Stimulated activated CD4-positive, alpha-beta T cell treated with anti-CD3 and anti-CD28 coated beads, TNF-alpha, amount 100 ng/mL, for 24 hours (primary cell): ENCODE data around the gene AAMP.

Source experiments
- DNase-seq, 3 experiments: peaks; one replicate each; pipeline ENCODE4 v3.0.0-alpha.2; 2020; ENCODE audit warnings: low read depth in 3 of 3

The AAMP gene

DNA sequence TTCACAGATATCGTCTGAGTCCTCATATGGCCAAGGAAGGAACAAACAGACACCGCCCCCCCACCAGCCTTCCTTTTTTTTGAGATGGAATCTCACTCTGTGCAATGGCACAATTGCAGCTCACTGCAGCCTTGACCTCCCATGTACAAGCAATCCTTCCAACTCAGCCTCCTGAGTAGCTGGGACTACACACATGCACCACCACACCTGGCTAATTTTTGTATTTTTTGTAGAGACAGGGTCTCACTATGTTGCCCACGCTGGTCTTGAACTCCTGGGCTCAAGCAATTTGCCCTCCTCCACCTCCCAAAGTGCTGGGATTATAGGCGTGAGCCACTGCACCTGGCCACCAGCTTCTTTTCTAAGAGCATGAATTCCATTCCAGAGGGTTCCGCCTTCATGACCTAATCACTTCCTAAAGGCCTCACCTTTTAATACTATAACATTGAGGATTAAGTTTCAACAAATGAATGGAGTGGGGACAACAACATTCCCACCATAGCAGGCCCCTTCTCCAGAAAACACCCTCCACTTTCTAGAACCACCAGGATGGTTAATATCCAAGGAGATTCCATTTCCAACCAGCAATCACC is 24.6 kb upstream of the AAMP start:
- no peak for DNase-seq

GRCh38 chr2:218293715-218294429 is 23.9 kb upstream of the AAMP start:
- no peak for DNase-seq

DNA sequence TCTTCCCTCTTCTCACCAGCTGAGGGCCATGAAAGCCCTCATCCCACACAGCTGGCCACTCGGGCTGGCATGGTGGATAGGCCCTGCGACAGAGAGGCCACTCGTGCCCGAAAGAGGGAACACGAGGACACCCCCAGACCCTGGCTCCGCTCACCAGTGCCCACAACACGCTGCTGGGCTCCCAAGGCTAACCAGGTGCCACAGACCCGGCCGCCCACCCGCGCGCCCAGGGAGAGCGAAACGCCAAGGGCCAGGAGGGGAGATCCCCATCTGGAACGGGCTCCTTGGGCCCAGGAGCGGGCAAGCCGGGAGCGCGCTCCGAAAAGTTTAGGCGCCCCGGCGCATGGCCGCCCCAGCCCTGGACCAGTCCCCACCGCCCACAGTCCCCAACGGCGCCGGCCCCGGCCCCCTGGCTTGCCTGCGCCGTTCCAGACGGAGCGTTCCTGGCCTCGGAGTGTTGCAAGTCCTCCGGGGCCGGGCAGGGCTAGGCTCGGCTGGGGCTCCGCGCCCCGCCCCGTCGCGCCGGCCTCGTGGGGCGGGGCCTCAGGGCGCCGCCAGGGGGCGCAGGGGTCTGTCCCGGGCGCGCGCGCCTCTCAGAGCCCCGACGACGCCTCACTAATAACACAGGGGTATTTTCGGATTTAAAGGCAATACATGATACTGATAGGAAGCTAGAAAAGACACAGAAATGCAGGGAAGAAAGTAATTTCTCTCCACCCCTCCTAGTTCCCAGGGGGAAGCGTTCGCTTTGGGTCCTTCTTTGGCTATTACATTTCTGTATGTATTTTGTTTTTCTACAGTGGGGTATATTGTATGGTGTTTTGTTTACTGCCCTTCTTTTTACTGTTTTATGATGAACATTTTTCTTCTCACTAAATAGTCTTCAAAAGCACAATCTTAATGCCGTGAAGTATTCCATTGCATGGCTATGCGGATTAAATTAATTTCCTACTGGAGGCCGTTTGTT is 22.4 kb upstream of the AAMP start, which contains the start of gene TMBIM1:
TSS of gene TMBIM1 (minus strand) at position 456 of the 967 bp plus-strand sequence. CDS start 10,362 bp downstream, outside the sequence.
- peak; percentile 58 to 73 (median 61) for DNase-seq

DNA sequence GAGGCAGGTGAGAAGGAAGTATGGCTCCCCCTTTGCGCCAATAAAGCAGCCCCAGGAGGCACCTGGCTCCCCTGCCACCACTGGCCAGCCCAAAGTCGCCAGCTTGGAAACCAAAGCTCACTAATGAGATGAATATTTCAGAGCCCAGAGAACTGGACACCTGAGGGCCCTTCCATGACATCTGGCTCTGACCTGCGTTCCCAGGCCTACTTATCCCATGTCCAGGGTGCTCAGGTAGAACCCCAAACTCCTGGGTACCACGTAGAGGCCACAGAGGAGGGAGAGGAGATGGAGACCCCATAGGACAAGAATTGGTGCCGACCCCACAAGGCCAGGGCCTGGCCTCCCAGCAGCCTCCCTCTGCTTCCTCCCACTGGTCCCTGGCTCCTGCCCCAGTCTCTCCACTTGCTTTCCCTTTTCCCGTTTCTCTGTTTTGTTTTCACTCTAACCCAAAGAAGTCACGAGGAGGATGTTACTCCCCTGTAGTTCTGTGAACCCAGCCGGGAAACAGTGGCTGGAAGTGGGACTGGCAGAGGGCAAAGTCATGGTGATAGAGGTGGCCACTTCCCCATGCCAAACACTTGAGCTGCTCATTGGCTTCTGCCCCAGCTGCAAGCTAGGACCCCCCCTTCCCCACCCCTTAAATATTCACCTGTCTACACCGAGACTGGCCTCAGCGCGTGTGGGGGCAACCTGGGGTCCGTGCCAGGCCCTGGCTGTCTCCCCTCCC is 21.5 kb upstream of the AAMP start:
- DNase-seq = no peak

DNA sequence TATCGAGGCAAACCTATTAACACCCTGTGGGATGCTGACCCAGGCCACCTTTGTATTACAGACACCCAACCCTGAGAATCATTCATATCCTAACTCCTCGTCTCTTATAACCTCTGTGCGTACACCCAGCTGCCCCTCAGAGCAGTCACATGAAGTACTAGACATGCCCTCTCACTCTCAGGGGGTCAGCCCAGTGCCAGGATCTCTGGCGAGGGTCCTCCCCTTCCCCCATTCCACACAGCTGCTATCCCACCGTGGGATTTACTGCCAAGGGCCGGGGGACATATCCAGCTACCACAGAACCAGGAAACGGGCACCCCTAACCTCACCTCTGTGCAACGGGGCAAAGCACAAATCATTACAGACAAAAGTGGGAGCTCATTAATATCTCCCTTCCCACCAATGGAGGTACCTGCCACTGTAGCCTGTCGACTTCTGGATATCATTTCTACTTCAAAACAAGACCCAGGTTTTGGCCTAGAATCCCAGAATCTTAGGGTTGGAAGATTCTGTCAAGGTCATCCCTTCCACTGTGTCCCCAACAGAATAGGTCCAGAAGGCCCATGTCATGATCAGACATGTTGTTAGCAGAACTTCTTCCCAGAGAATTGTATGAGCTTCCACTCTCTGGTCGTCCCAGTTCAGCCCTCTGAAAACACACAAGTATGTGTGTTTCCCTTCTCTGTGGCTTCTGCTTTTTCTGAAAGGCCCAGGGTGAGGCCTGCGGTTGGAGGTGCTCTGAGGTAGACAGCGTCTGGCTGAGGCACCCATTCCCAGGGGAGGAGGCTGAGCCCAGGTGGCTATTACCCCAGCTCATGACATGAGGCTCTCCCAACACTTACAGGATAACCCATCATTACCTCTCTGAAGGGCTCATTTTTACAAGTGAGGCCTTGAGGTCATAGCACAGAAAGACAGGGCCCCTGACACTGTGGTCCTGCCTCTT is 20.7 kb upstream of the AAMP start:
- peak in 1 of 3 experiments; percentile 40 for DNase-seq

DNA sequence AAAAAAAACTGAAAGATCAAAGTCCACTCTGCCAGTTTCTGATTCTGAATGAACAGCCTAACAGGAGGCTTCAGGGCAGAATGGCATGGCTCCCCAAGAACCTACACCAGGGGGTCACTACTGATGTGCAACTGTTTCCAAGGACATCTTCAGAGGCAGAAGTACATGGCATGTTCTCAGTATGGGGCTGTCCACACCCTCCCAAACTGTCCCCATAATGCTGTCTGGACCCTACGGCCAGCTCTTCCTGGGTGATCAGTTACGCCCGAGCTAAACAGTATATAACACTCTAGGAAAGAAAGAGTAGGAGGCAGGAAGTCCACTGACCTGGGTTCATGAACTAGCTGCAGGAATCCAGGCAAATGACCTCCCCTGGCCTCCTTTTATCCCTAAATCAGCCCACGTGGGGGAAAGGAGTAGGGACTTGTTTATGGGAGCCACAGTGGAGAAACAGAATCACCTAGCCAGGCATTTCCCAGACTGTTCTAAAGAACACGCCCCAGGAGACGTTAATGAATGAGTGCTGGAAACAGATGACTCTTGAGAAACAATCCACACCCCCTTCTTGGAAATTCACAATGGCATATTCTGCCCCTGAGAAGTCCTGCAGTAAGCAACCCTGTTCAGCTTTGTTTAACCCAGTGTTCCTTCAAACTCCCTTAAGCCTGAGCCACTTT is 19.8 kb upstream of the AAMP start:
- DNase-seq = no peak

DNA sequence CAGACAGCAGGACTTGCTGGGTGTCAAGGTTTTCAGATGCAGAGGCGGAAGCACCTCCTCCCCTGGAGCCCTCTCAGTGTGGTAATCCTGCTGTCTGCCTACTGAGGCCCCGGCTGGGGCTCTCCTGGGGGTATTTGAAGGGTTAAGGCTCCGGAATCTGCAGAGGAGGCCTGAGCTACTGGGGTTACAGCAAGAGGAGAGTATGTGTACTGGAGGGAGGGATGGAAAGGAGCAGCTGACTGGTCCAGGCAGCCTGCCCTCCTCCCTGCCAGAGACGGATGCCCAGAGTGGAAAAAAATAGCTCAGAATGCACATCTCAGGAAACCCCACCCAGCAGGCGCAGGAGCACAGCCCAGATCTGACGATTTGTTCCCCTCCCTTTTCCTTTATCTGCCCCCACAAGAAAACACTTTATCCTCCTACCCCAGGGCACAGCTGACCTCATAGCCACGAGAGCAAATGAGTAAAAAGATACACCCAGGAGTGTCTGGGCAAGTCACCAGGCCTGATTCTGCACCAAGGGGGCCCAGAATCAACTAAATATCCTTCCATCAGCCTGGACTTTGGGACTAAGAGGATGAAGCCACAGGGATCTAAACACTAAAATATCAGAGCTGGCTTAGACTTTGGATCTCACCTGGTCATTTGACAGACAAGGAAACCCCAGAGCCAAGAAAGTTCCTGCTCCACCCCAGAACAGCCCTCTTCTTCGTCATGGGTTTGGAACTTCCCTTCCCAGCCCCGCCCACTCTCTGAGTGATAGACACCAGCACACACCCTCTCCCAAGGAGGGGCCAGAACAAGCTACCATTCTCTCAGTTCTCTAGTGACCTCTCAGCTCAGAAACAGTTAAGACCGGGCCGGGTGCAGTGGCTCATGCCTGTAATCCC is 16.9 kb upstream of the AAMP start:
- DNase-seq = peak; percentile 55 to 76 (median 71)

DNA sequence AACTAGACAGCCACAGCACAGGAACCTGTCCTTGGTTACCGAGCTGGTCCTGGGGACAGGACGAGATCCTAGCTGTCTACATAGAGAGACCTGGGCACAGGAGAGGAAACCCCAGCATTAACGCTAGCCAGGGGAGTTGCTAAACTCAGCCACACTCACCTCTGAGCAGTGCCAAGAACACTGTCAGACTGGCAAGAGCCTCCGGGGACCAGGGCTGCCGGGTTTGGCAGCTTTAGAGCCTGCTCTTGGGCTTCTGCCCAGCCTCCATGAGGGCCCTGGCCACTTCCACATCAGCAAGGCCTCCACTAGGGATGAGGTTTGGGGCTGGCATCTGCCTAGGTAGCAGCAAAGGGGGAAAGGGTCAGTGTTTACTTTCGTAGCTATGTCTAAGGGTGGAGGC is 15.7 kb upstream of the AAMP start:
- DNase-seq = no peak

GRCh38 chr2:218284106-218284811 is 14.3 kb upstream of the AAMP start:
- peak; percentile 34 to 63 (median 47) for DNase-seq

DNA sequence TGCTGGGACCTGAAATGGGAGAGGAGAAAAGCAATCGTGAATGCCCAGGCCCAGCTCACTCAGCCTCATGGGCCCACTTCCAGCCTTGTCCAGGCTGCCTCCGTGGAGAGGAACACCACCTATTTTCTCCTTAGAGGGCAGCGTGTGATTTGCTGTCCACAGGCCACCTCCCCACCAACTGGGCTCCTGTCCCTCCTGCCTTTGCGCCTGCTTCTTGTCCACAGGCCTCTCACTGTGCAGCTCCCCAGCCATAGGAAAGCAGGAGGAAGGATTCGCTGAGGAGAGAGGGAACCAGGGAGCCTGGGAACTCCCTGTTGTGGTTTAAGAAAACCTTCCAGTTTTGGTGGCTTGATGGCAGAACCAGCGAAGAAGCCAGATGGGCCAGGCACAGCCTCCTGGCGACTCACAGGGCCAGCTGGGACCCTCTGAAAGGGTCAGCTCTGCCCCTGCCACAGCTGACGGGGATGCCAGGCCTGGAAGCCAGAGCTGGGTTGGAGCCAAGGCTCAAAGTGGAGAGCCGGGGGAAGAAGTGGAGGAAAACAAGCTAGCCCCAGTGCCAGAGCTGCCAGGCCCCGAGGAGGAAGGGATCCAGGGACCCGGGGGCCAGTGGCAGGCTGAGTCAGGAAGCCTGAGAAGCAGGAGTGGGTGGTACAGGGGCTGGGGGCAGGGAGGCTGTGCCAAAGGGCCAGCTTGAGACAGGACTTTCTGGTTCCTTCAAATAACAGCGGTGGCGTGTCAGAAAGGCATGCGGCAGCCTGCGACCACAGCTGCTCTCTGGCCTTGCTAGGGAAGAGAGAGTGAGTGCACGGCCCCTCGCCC is 12.4 kb upstream of the AAMP start:
- no peak for DNase-seq

GRCh38 chr2:218281449-218281848 is 11.5 kb upstream of the AAMP start:
- DNase-seq = no peak

- no peak for DNase-seq
These were observed 10.4 kb upstream of the AAMP start for GRCh38 chr2:218280260-218280870.

- DNase-seq = no peak
These were observed 8.8 kb upstream of the AAMP start for GRCh38 chr2:218278531-218279360.

DNA sequence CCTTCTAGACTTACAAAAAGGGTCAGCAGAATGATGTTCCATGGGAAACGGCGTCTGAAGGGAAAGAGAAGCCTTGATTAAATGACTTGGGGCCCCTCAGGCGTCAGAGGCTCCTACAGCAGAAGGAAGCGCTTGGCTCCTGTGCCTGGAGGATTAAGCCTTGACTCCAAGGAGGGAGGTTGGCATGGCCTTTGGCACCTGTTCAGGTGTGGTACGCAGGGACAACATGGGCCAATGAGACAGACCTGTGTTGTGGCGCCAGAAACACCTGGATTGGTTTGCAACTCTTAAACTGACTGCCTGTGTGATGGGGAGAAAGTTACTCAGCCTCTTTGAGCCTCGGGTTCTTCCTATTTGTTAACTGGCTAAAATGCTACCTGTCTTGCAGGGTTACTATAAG is 8.0 kb upstream of the AAMP start:
- no peak for DNase-seq

GRCh38 chr2:218276986-218277755 is 7.2 kb upstream of the AAMP start:
- no peak for DNase-seq
